Colonic mucosa (tissue), 4 donors: ENCODE results near the gene CDKN2B. TPM values are rescaled to one million over a fixed set of nuclear protein-coding genes. Genes with fewer than 3 reads are reported as not detected.

Experiments
- DNase-seq: peaks from one replicate; pipeline ENCODE4 v3.0.0-alpha.2; 2020
- H3K27ac ChIP-seq: fragments of 200-600 bp; one replicate; pipeline ENCODE4 v1.8.0; 2021
- H3K27me3 ChIP-seq: fragments of 200-600 bp; one replicate; pipeline ENCODE4 v1.8.0; 2021
- H3K36me3 ChIP-seq: fragments of 200-600 bp; one replicate; pipeline ENCODE4 v1.8.0; 2021
- H3K4me1 ChIP-seq: fragments of 200-600 bp; one replicate; pipeline ENCODE4 v1.8.0; 2021; ENCODE audit warnings: mild to moderate bottlenecking
- H3K4me3 ChIP-seq: fragments of 200-600 bp; one replicate; pipeline ENCODE4 v1.8.0; 2021
- H3K9ac ChIP-seq, 2 donors: one replicate each; pipeline ENCODE4 v1.7.0; 2013; ENCODE audit warnings: control low read depth in 2 of 2, low read depth in 2 of 2, low read length in 2 of 2
- H3K9me3 ChIP-seq: fragments of 200-600 bp; one replicate; pipeline ENCODE4 v1.8.0; 2021
- intact Hi-C: fragments of 100-400 bp; cut with DNase I; formaldehyde crosslinking; loops from one replicate; pipeline ENCODE4 v1.14.1; 2022
- total RNA-seq, 2 donors: library from RNA; stranded (reverse); fragmentation: NEBNext Ultra II Directional in 1 of 2; extraction: Animal tissue kit (Norgen Biotek cat#: 25700) in 1 of 2; gene quantifications; one replicate each; pipeline ENCODE4 v1.2.1, GENCODE V29; 2021
- TF ChIP-seq, protein P1 (sequence below): fragments of 200-600 bp; IDR thresholded peaks from one replicate; pipeline ENCODE4 v1.8.0; 2022; ENCODE audit warnings: antibody characterized with exemption, mild to moderate bottlenecking
- donor health status: healthy.
- donor health status: DM: no; HTN: no; CAD: no.
- donor health status: DM: no; HTN: no; CAD: no.

Gene CDKN2B
- total RNA-seq, 2 donors from 2014 or later: 57.0 to 76.6 TPM

DNA sequence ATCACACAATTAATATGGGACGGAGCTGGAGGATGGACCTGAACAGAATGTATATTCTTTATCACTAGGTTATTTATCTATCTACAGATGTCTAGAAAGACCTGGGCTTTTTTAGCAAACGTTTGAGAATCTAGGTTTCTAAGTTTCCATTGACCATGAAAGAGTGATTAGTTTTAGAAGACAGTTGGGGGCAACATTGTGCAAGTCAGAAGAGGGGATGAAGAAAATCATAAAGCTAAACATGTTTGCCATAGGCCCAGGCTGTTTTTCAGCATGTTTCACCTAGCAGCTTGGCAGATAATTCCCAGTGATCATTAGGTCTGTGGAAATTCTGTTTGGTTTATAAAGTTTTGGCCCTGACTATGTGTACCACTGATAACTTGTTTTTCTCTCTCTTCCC, 44.1 kb upstream of the CDKN2B start:
- H3K36me3 ChIP-seq: no peaks in the 10 kb centered on the region
- no peaks in the 10 kb centered on the region for H3K4me1 ChIP-seq
- no peak overlapping the region for H3K4me3 ChIP-seq
- TF ChIP-seq, protein P1, sequence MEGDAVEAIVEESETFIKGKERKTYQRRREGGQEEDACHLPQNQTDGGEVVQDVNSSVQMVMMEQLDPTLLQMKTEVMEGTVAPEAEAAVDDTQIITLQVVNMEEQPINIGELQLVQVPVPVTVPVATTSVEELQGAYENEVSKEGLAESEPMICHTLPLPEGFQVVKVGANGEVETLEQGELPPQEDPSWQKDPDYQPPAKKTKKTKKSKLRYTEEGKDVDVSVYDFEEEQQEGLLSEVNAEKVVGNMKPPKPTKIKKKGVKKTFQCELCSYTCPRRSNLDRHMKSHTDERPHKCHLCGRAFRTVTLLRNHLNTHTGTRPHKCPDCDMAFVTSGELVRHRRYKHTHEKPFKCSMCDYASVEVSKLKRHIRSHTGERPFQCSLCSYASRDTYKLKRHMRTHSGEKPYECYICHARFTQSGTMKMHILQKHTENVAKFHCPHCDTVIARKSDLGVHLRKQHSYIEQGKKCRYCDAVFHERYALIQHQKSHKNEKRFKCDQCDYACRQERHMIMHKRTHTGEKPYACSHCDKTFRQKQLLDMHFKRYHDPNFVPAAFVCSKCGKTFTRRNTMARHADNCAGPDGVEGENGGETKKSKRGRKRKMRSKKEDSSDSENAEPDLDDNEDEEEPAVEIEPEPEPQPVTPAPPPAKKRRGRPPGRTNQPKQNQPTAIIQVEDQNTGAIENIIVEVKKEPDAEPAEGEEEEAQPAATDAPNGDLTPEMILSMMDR: no peak
- no peaks in the 10 kb centered on the region for H3K9me3 ChIP-seq
- H3K27ac ChIP-seq: no peak overlapping the region
- DNase-seq: no peak
- intact Hi-C loops: no loop called here
- no peaks in the 10 kb centered on the region for H3K27me3 ChIP-seq
- H3K9ac ChIP-seq: no peak overlapping the region

DNA sequence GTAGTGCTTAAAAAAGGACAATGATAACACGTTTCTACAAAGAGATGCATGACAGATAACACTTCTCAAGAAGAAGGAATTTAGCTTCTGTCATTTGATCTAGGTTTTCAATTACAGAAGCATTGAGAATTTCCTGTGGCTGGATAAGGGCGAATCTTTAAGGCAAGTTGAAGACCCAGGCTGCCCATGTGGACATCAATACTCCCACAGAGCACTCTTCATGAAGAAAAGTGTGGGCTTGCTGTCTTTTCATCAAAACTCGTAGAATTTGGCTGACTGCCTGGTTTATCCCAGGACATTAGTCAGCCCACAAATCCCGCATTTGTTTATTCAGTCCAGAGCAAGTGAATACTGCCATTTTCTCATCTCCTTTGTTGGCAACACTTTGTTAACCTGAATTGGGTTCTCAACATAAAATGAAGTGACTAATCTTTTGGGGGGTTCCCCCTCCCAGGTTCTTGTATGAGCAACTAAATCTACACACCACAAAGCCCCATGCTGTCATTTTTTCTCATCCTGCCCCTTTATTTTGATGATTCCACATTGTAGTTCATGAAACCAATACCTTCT, 43.4 kb upstream of the CDKN2B start:
- TF ChIP-seq, protein P1: no peak
- H3K9ac ChIP-seq: no peak overlapping the region
- no peaks in the 10 kb centered on the region for H3K9me3 ChIP-seq
- H3K27ac ChIP-seq: no peak overlapping the region
- H3K36me3 ChIP-seq: no peaks in the 10 kb centered on the region
- intact Hi-C loops: no loop called here
- no peak for DNase-seq
- no peaks in the 10 kb centered on the region for H3K27me3 ChIP-seq
- H3K4me3 ChIP-seq: no peak overlapping the region
- no peaks in the 10 kb centered on the region for H3K4me1 ChIP-seq

DNA sequence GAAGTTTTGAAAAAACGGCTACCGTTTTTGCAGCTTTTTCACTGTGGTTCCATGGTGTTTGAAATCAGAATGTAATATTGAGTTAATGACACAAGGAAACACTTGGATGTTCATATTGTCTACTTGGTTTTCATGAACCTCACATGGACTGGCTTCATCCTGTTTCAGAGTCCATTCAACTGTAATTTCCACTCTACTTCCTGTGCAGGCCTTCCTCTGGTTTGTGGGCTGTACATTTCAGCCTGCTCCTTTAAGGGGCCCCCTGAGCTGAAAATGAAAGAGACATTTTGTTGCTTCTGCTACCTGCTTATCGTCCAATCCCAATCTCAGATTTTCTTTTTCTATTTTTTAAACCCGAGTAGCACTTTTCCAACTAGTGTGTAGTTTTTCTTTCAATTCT, 41.8 kb upstream of the CDKN2B start:
- Histone ChIP-seq H3K9me3 (no peaks in the 10 kb centered on the region), H3K9ac (no peak overlapping the region), H3K36me3 (no peaks in the 10 kb centered on the region), H3K4me1 (no peaks in the 10 kb centered on the region), H3K27ac (no peak overlapping the region), H3K27me3 (no peaks in the 10 kb centered on the region), H3K4me3 (no peak overlapping the region)
- intact Hi-C loops: no loop called here
- no peak for DNase-seq
- TF ChIP-seq, protein P1: no peak

DNA sequence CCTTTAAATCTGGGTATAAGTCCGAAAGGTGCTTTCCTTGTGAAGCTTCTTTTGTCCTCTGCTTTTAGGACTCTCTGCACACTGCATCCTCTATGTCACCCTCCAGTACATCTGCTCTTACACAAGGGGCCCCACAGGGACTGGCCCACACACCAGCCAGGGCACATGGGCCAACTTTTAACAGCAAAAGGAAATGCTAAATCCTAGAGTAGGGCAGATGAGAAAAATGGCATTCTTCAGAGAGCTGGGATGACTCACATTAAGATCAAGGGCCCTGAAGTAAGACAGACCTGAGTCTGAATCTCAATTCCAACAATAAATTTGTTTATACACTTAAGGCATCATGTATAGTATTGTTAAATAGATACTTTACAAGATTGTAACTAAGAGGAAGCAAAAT, 40.3 kb upstream of the CDKN2B start:
- no peak overlapping the region for H3K9ac ChIP-seq
- H3K27me3 ChIP-seq: no peaks in the 10 kb centered on the region
- no peaks in the 10 kb centered on the region for H3K36me3 ChIP-seq
- no peak overlapping the region for H3K4me3 ChIP-seq
- H3K9me3 ChIP-seq: no peaks in the 10 kb centered on the region
- no peak for DNase-seq
- TF ChIP-seq, protein P1: no peak
- intact Hi-C loops: loop anchor here (10.0 kb wide), 1 partner anchor 65 kb away; no protein-coding TSS in a partner anchor
- H3K27ac ChIP-seq: no peak overlapping the region
- H3K4me1 ChIP-seq: no peaks in the 10 kb centered on the region

DNA sequence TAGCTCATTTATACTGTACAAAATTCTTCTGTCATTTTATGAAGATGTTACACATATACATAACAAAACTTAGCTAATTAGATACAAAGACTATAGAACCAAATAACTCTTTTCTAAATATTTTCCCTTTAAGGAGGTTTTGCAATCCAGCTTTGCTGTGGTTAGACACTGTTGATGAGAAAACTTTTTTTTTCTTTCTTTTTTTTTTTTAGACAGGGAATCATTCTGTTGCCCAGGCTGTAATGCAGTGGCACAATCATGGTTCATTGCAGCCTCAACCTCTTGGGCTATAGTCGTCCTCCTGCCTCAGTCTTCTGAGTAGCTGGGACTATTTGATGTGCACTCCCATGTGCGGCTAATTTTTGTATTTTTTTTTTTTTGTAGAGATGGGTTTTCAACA, 38.5 kb upstream of the CDKN2B start:
- H3K9me3 ChIP-seq: no peaks in the 10 kb centered on the region
- no peak for DNase-seq
- no peak overlapping the region for H3K4me3 ChIP-seq
- H3K27ac ChIP-seq: no peak overlapping the region
- no peaks in the 10 kb centered on the region for H3K36me3 ChIP-seq
- TF ChIP-seq, protein P1: no peak
- H3K9ac ChIP-seq: no peak overlapping the region
- H3K4me1 ChIP-seq: no peaks in the 10 kb centered on the region
- intact Hi-C loops: loop anchor here (10.0 kb wide), 1 partner anchor 67 kb away; no protein-coding TSS in a partner anchor
- no peaks in the 10 kb centered on the region for H3K27me3 ChIP-seq
